NCI-H2227 (cell line): ENCODE measurements around the gene SLFNL1.
A peak's percentile ranks its signal among the peaks of the same experiment; 100 is the strongest.

ENCODE experiments used
- DNase-seq: peaks from one replicate; lab custom pipeline; 2025; ENCODE audit not compliant: unreplicated experiment; lab: John Stamatoyannopoulos, UW

The SLFNL1 gene

GRCh38 chr1:41020654-41021053 is 871 bp downstream of the SLFNL1 start:
- DNase-seq = no peak

- DNase-seq = no peak
Measured at GRCh38 chr1:41020109-41020576, 1.4 kb downstream of the SLFNL1 start.

GRCh38 chr1:41019353-41019745 is 2.2 kb downstream of the SLFNL1 start:
- DNase-seq = no peak

- no peak for DNase-seq
Measured at GRCh38 chr1:41018018-41018410, 3.5 kb downstream of the SLFNL1 start.

- no peak for DNase-seq
Measured at GRCh38 chr1:41017141-41018017, 4.1 kb downstream of the SLFNL1 start.

- DNase-seq = no peak
Measured at GRCh38 chr1:41015897-41016470, 5.5 kb downstream of the SLFNL1 start.

- DNase-seq = no peak
Measured at GRCh38 chr1:41015281-41015896, 6.1 kb downstream of the SLFNL1 start.

- no peak for DNase-seq
Measured at GRCh38 chr1:41014871-41015270, 6.7 kb downstream of the SLFNL1 start.

GRCh38 chr1:41013796-41014195 is 7.7 kb downstream of the SLFNL1 start:
- DNase-seq = no peak

- DNase-seq = no peak
Measured at GRCh38 chr1:41013024-41013423, 8.5 kb downstream of the SLFNL1 start.

GRCh38 chr1:41010345-41010744 is 11.2 kb downstream of the SLFNL1 start:
- no peak for DNase-seq

GRCh38 chr1:41009466-41009865 is 12.1 kb downstream of the SLFNL1 start:
- no peak for DNase-seq

GRCh38 chr1:41006942-41007865 is 14.3 kb downstream of the SLFNL1 start:
- no peak for DNase-seq

- no peak for DNase-seq
Measured at GRCh38 chr1:41005876-41006275, 15.6 kb downstream of the SLFNL1 start.

GRCh38 chr1:41003640-41004220 is 17.8 kb downstream of the SLFNL1 start:
- DNase-seq = peak; percentile 39

GRCh38 chr1:41003127-41003639 is 18.3 kb downstream of the SLFNL1 start:
- no peak for DNase-seq

GRCh38 chr1:40998668-40999067 is 22.9 kb downstream of the SLFNL1 start:
- DNase-seq = no peak

GRCh38 chr1:40997096-40997495 is 24.4 kb downstream of the SLFNL1 start:
- DNase-seq = no peak

GRCh38 chr1:40989066-40989465 is 32.5 kb downstream of the SLFNL1 start:
- no peak for DNase-seq

- no peak for DNase-seq
Measured at GRCh38 chr1:40988280-40988679, 33.2 kb downstream of the SLFNL1 start.
